ENCODE measurements around the gene ATP11B. TPM values are rescaled to one million over a fixed set of nuclear protein-coding genes. Genes with fewer than 3 reads are reported as not detected.

The ATP11B gene
- total and polyA plus RNA-seq, 2 of the 8 experiments (the other 6 are each of a cell fraction or from before 2014, with no cell fraction given) = 5.1 to 26.5 TPM

GRCh38 chr3:182814419-182815062 lies 21.2 kb downstream of the ATP11B start:
- Histone ChIP-seq H2BK12ac (ENCODE audit: low read depth, low read length) (no peak overlapping the region; the same call in 1 of the 2 replicates), H3K23ac (ENCODE audit: insufficient read length) (no peak overlapping the region), H3K79me1 (ENCODE audit: low read depth, low read length) (no peaks in the 10 kb centered on the region), H3K4me2 (ENCODE audit: insufficient read depth in 1 of 2, low read depth in 2 of 2, low read length in 2 of 2) (no peak overlapping the region), H2AFZ (ENCODE audit: low read length) (no peak overlapping the region), H4K91ac (replicated peaks; ENCODE audit: insufficient read length, low read length) (no peak overlapping the region), H3K4me1 (replicated peaks in 1 of 4; ENCODE audit: control insufficient read depth in 3 of 4, insufficient read depth in 4 of 4, low read length in 3 of 4) (no peaks in the 10 kb centered on the region), H3K4ac (replicated peaks; ENCODE audit: insufficient read length, low read depth, low read length) (no peak overlapping the region), H3K18ac (ENCODE audit: extremely low read depth, low read length) (no peak overlapping the region), H3K9ac (replicated peaks in 1 of 4; ENCODE audit: extremely low read depth in 1 of 4, low read depth in 3 of 4, low read length in 3 of 4) (no peak overlapping the region), H4K20me1 (replicated peaks in 1 of 2; ENCODE audit: control insufficient read depth in 1 of 2, insufficient read depth in 2 of 2, low read length in 2 of 2) (no peaks in the 10 kb centered on the region), H2BK120ac (replicated peaks; ENCODE audit: low read depth, low read length) (no peak overlapping the region), H3K9me3 (ENCODE audit: insufficient read depth in 2 of 2, low read depth in 1 of 2, low read length in 1 of 2) (no peaks in the 10 kb centered on the region), H3K14ac (ENCODE audit: insufficient read length) (no peak overlapping the region), H3K4me3 (ENCODE audit: extremely low read depth in 1 of 4, insufficient read depth in 2 of 4, low read depth in 3 of 4, low read length in 4 of 4) (no peak overlapping the region), H2BK5ac (ENCODE audit: low read depth, low read length) (no peak overlapping the region), H3K27me3 (replicated peaks in 1 of 4; ENCODE audit: control insufficient read depth in 3 of 4, extremely low read depth in 1 of 4, insufficient read depth in 3 of 4, low read length in 3 of 4) (no peaks in the 10 kb centered on the region), H2AK5ac (ENCODE audit: low read depth, low read length) (no peak overlapping the region), H3K27ac (ENCODE audit: low read depth, low read length) (no peak overlapping the region), H4K8ac (ENCODE audit: extremely low read depth, insufficient read depth, low read length) (no peak overlapping the region), H3K36me3 (ENCODE audit: control insufficient read depth in 2 of 4, insufficient read depth in 4 of 4, low read length in 3 of 4) (no peaks in the 10 kb centered on the region), H3K23me2 (ENCODE audit: low read depth, low read length) (no peaks in the 10 kb centered on the region), H3K56ac (replicated peaks; ENCODE audit: insufficient read length, low read depth, low read length) (no peak overlapping the region), H2BK15ac (ENCODE audit: low read length) (no peak overlapping the region), H3K79me2 (ENCODE audit: control insufficient read depth in 1 of 2, insufficient read depth in 2 of 2, low read length in 2 of 2) (no peaks in the 10 kb centered on the region; a peak in 1 of 4 replicates), H4K5ac (ENCODE audit: insufficient read length, low read depth, low read length) (no peak overlapping the region), H2BK20ac (ENCODE audit: low read length) (no peak overlapping the region)
- TF ChIP-seq BCL11A (IDR thresholded peaks at IDR 0.05; ENCODE audit: low read depth in 2 of 2, low read length in 2 of 2) = no peak
- no peak for TF ChIP-seq BRCA1 (IDR thresholded peaks at IDR 0.05; ENCODE audit: low read depth, low read length)
- no peak for TF ChIP-seq TAF1 (IDR thresholded peaks at IDR 0.05; ENCODE audit: low read depth, low read length)
- no peak for TF ChIP-seq ATF3 (IDR thresholded peaks at IDR 0.05; ENCODE audit: insufficient read depth, low read depth, low read length)
- TF ChIP-seq JUN (IDR thresholded peaks at IDR 0.05; ENCODE audit: low read depth, low read length) = no peak
- no peak for TF ChIP-seq CEBPB (IDR thresholded peaks at IDR 0.05; ENCODE audit: low read depth, low read length)
- DNase-seq (ENCODE audit: low read depth in 1 of 2, low spot score in 2 of 2) (no peak), FAIRE-seq (no peak)
- POLR2A ChIA-PET (ENCODE audit: partially characterized antibody) = no interaction called here
- CTCF ChIA-PET (ENCODE audit: partially characterized antibody) = no interaction called here
- WGBS, 2 experiments (ENCODE audit: extremely low coverage in 1 of 2, insufficient coverage in 1 of 2, insufficient read length in 1 of 2, insufficient replicate concordance in 2 of 2, low coverage in 1 of 2, low lambda C conversion rate in 2 of 2, missing lambda C conversion rate in 1 of 2) = 96% methylated on average over 4 of the region's 4 CpGs; no CpG with 5 or more reads in 1 of the 2 experiments

All from H1 (cell line).